Progenitor cell of endocrine pancreas (in vitro differentiated cells): Measurements from ENCODE around the gene KREMEN1. TPM values are rescaled to one million over a fixed set of nuclear protein-coding genes. Genes with fewer than 3 reads are reported as not detected.

Experiments
- DNase-seq: peaks from one replicate; pipeline ENCODE4 v3.0.0; 2021; ENCODE audit warnings: low spot score; ENCODE audit not compliant: unreplicated experiment
- H3K27ac Mint-ChIP-seq: 2 replicates; pipeline ENCODE4 v1.8.0; 2021; ENCODE audit warnings: mild to moderate bottlenecking, moderate library complexity, mixed read lengths
- H3K27me3 Mint-ChIP-seq: 2 replicates; pipeline ENCODE4 v1.8.0; 2021; ENCODE audit warnings: mixed read lengths
- H3K36me3 Mint-ChIP-seq: 2 replicates; pipeline ENCODE4 v1.8.0; 2022; ENCODE audit warnings: mixed read lengths; ENCODE audit not compliant: insufficient read depth
- H3K4me1 Mint-ChIP-seq: 2 replicates; pipeline ENCODE4 v1.8.0; 2021; ENCODE audit warnings: low read depth, mixed read lengths
- H3K4me3 Mint-ChIP-seq: 2 replicates; pipeline ENCODE4 v1.8.0; 2021; ENCODE audit warnings: low read depth, mild to moderate bottlenecking, moderate library complexity, mixed read lengths
- H3K9me3 Mint-ChIP-seq: 2 replicates; pipeline ENCODE4 v1.8.0; 2021; ENCODE audit warnings: low read depth, mixed read lengths
- CTCF ChIP-seq: fragments of 200-600 bp; sonication (generic); IDR thresholded peaks from one replicate; pipeline ENCODE4 v1.5.0; 2021; ENCODE audit warnings: antibody characterized with exemption, mild to moderate bottlenecking; ENCODE audit not compliant: unreplicated experiment
- total RNA-seq: library from RNA; stranded (reverse); gene quantifications from 2 replicates; pipeline ENCODE4 v1.2.1, GENCODE V29; 2021

The KREMEN1 gene
- total RNA-seq, 1 donor from 2014 or later: 10.5 TPM

GRCh38 chr22:29183971-29184848 is 111.4 kb downstream of the KREMEN1 start:
- H3K27me3 Mint-ChIP-seq: no peaks in the 10 kb centered on the region
- H3K27ac Mint-ChIP-seq: no peak overlapping the region
- H3K4me1 Mint-ChIP-seq: no peaks in the 10 kb centered on the region
- H3K9me3 Mint-ChIP-seq: no peaks in the 10 kb centered on the region
- no peak for TF ChIP-seq CTCF
- DNase-seq: no peak
- H3K36me3 Mint-ChIP-seq: no peaks in the 10 kb centered on the region
- no peak overlapping the region for H3K4me3 Mint-ChIP-seq

GRCh38 chr22:29184849-29185490 is 112.1 kb downstream of the KREMEN1 start:
- no peaks in the 10 kb centered on the region for H3K9me3 Mint-ChIP-seq

GRCh38 chr22:29186302-29186701 is 113.5 kb downstream of the KREMEN1 start:
- H3K27ac Mint-ChIP-seq: no peak overlapping the region
- TF ChIP-seq CTCF: no peak
- DNase-seq: no peak
- H3K4me3 Mint-ChIP-seq: no peak overlapping the region
- H3K27me3 Mint-ChIP-seq: no peaks in the 10 kb centered on the region
- no peaks in the 10 kb centered on the region for H3K4me1 Mint-ChIP-seq
- no peaks in the 10 kb centered on the region for H3K9me3 Mint-ChIP-seq
- no peaks in the 10 kb centered on the region for H3K36me3 Mint-ChIP-seq

More at GRCh38 chr22:29184849-29185490, 112.1 kb downstream of the KREMEN1 start:
- Mint-ChIP-seq H3K27ac (no peak overlapping the region), H3K36me3 (no peaks in the 10 kb centered on the region), H3K27me3 (no peaks in the 10 kb centered on the region), H3K4me3 (no peak overlapping the region), H3K4me1 (no peaks in the 10 kb centered on the region)
- DNase-seq: no peak
- no peak for TF ChIP-seq CTCF

- no peaks in the 10 kb centered on the region for H3K4me1 Mint-ChIP-seq
- no peaks in the 10 kb centered on the region for H3K36me3 Mint-ChIP-seq
- H3K9me3 Mint-ChIP-seq: no peaks in the 10 kb centered on the region
- no peak for DNase-seq
- no peaks in the 10 kb centered on the region for H3K27me3 Mint-ChIP-seq
- TF ChIP-seq CTCF: no peak
- no peak overlapping the region for H3K27ac Mint-ChIP-seq
- H3K4me3 Mint-ChIP-seq: no peak overlapping the region
These were observed 115.0 kb downstream of the KREMEN1 start for GRCh38 chr22:29187831-29188230.

GRCh38 chr22:29190051-29190450 is 117.2 kb downstream of the KREMEN1 start:
- H3K27me3 Mint-ChIP-seq: no peaks in the 10 kb centered on the region
- H3K4me1 Mint-ChIP-seq: no peaks in the 10 kb centered on the region
- no peak for DNase-seq
- no peaks in the 10 kb centered on the region for H3K36me3 Mint-ChIP-seq
- H3K9me3 Mint-ChIP-seq: no peaks in the 10 kb centered on the region
- H3K27ac Mint-ChIP-seq: no peak overlapping the region
- no peak for TF ChIP-seq CTCF
- H3K4me3 Mint-ChIP-seq: no peak overlapping the region
